IMR-90 (cell line): Measurements from ENCODE around the gene SLC49A4. TPM values are rescaled to one million over a fixed set of nuclear protein-coding genes. Genes with fewer than 3 reads are reported as not detected.

ENCODE experiments used
- ATAC-seq: fragments of 200-7000 bp; cut with Tn5 transposase; 2 replicates; pipeline ENCODE4 v1.9.1; 2020; ENCODE audit warnings: low read depth, mild to moderate bottlenecking, moderate library complexity
- BruUV-seq: library from RNA; stranded (reverse); fragments of 400-500 nt; replicated peaks from 2 replicates; lab custom pipeline; 2021; lab: Mats Ljungman, UMichigan
- CTCF ChIA-PET: fragments of 300-600 bp; formaldehyde crosslinking; extraction: SDS; loops from one replicate; lab custom pipeline; 2021; ENCODE audit warnings: antibody characterized with exemption; lab: Yijun Ruan, JAX
- POLR2A ChIA-PET: fragments of 300-600 bp; sonication (Branson Sonifier 250); formaldehyde crosslinking; loops from one replicate; lab custom pipeline; 2022; ENCODE audit warnings: antibody characterized with exemption; ENCODE audit not compliant: unreplicated experiment; lab: Charles Lee
- DNase-seq: peaks from one replicate; pipeline ENCODE4 v3.0.0; 2013
- H2AFZ ChIP-seq: replicated peaks from 2 replicates; pipeline ENCODE3; 2013; ENCODE audit warnings: low read length, mild to moderate bottlenecking; ENCODE audit not compliant: poor library complexity
- H2AK5ac ChIP-seq: 2 replicates; pipeline ENCODE4 v1.6.1; 2013; ENCODE audit warnings: low read depth, low read length, inconsistent platforms
- H2AK9ac ChIP-seq: replicated peaks from 2 replicates; pipeline ENCODE3; 2013; ENCODE audit warnings: mild to moderate bottlenecking, low read depth, low read length, moderate library complexity; ENCODE audit not compliant: poor library complexity
- H2BK120ac ChIP-seq: 2 replicates; pipeline ENCODE4 v1.6.1; 2013; ENCODE audit warnings: low read depth, low read length, inconsistent platforms
- H2BK15ac ChIP-seq: 3 replicates; pipeline ENCODE4 v1.6.1; 2013; ENCODE audit warnings: low read depth, low read length, inconsistent platforms
- H2BK20ac ChIP-seq: 2 replicates; pipeline ENCODE4 v1.6.1; 2013; ENCODE audit warnings: low read depth, mild to moderate bottlenecking, inconsistent platforms, low read length, moderate library complexity
- H2BK5ac ChIP-seq: 2 replicates; pipeline ENCODE4 v1.6.1; 2013; ENCODE audit warnings: mild to moderate bottlenecking, low read depth, low read length, inconsistent platforms; ENCODE audit not compliant: poor library complexity, severe bottlenecking
- H3K14ac ChIP-seq: replicated peaks from 2 replicates; pipeline ENCODE4 v1.6.1; 2013; ENCODE audit warnings: low read depth, low read length, inconsistent platforms
- H3K18ac ChIP-seq: 2 replicates; pipeline ENCODE4 v1.6.1; 2013; ENCODE audit warnings: low read depth, low read length, control low read depth
- H3K23ac ChIP-seq: 2 replicates; pipeline ENCODE4 v1.6.1; 2013; ENCODE audit warnings: low read depth, low read length, inconsistent platforms
- H3K27ac ChIP-seq: 2 replicates; pipeline ENCODE4 v1.5.1; 2013; ENCODE audit warnings: mild to moderate bottlenecking, control low read depth, low read length; ENCODE audit not compliant: insufficient read depth
- H3K27me3 ChIP-seq: 2 replicates; pipeline ENCODE4 v1.6.1; 2013; ENCODE audit warnings: low read length; ENCODE audit not compliant: control insufficient read depth, insufficient read depth
- H3K36me3 ChIP-seq: 2 replicates; pipeline ENCODE4 v1.6.1; 2013; ENCODE audit warnings: low read length, mixed read lengths; ENCODE audit not compliant: control insufficient read depth, insufficient read depth
- H3K4ac ChIP-seq: 2 replicates; pipeline ENCODE4 v1.6.1; 2013; ENCODE audit warnings: low read depth, low read length, inconsistent platforms
- H3K4me1 ChIP-seq: 2 replicates; pipeline ENCODE4 v1.6.1; 2013; ENCODE audit warnings: low read length, mixed read lengths; ENCODE audit not compliant: control insufficient read depth, insufficient read depth
- H3K4me2 ChIP-seq: 2 replicates; pipeline ENCODE4 v1.6.1; 2013; ENCODE audit warnings: low read depth, mild to moderate bottlenecking, control low read depth, low read length, moderate library complexity
- H3K4me3 ChIP-seq: 2 replicates; pipeline ENCODE4 v1.5.1; 2013; ENCODE audit warnings: low read depth, mild to moderate bottlenecking, control low read depth, low read length, moderate library complexity; ENCODE audit not compliant: insufficient read depth
- H3K56ac ChIP-seq: 2 replicates; pipeline ENCODE4 v1.6.1; 2013; ENCODE audit warnings: low read length, inconsistent platforms; ENCODE audit not compliant: insufficient read depth; ENCODE audit errors: extremely low read depth
- H3K79me1 ChIP-seq, 2 experiments: 2 replicates each; pipeline ENCODE4 v1.6.1; 2013; ENCODE audit warnings: low read length in 2 of 2, inconsistent platforms in 1 of 2, low read depth in 1 of 2
- H3K9ac ChIP-seq: 2 replicates; pipeline ENCODE4 v1.6.1; 2013; ENCODE audit warnings: low read depth, low read length, control low read depth
- H3K9me1 ChIP-seq: 2 replicates; pipeline ENCODE4 v1.6.1; 2013; ENCODE audit warnings: low read length, inconsistent platforms; ENCODE audit not compliant: insufficient read depth
- H3K9me3 ChIP-seq: 2 replicates; pipeline ENCODE4 v1.6.1; 2013; ENCODE audit warnings: low read length; ENCODE audit not compliant: control insufficient read depth, insufficient read depth
- H4K20me1 ChIP-seq: 2 replicates; pipeline ENCODE4 v1.6.1; 2013; ENCODE audit warnings: low read length, inconsistent platforms; ENCODE audit not compliant: insufficient read depth
- H4K5ac ChIP-seq: 2 replicates; pipeline ENCODE4 v1.6.1; 2013; ENCODE audit warnings: mild to moderate bottlenecking, low read depth, low read length, control low read depth
- H4K8ac ChIP-seq, 2 experiments: 2 replicates each; pipeline ENCODE4 v1.6.1; 2013; ENCODE audit warnings: low read depth in 2 of 2, low read length in 2 of 2, control low read depth in 1 of 2, inconsistent platforms in 1 of 2
- H4K91ac ChIP-seq: 2 replicates; pipeline ENCODE4 v1.6.1; 2013; ENCODE audit warnings: low read depth, low read length, inconsistent platforms; ENCODE audit not compliant: insufficient read depth
- CEBPB ChIP-seq: IDR thresholded peaks from 2 replicates; pipeline ENCODE4 v1.6.1; 2012; ENCODE audit warnings: low read depth, low read length, improper control_type of control experiment
- CHD1 ChIP-seq: IDR thresholded peaks from 2 replicates; pipeline ENCODE4 v1.6.1; 2012; ENCODE audit warnings: low read depth, low read length, improper control_type of control experiment
- RAD21 ChIP-seq: IDR thresholded peaks from 2 replicates; pipeline ENCODE4 v1.6.1; 2012; ENCODE audit warnings: low read length, improper control_type of control experiment
- SMC3 ChIP-seq: fragments of 150-350 bp; IDR thresholded peaks from 2 replicates; pipeline ENCODE4 v1.6.1; 2016; ENCODE audit warnings: low read depth, mild to moderate bottlenecking, antibody characterized with exemption, low read length, moderate library complexity
- WGBS, 2 experiments: methylation state at CpG; one replicate each; pipeline versions ENCODE4 v1.1.5 to v1.1.7; 2013; ENCODE audit warnings: missing lambda C conversion rate in 2 of 2; ENCODE audit not compliant: insufficient read length in 1 of 2; ENCODE audit errors: extremely low coverage in 2 of 2; 5-methylcytosine and 5-hydroxymethylcytosine counted together
- dilution Hi-C: fragments of 300-500 bp; cut with HindIII; formaldehyde crosslinking; loops from one replicate; pipeline ENCODE4 v1.14.3; 2018; ENCODE audit warnings: low sequenced_read_pairs; ENCODE audit not compliant: unreplicated experiment
- in situ Hi-C: fragments of 300-500 bp; cut with MboI; formaldehyde crosslinking; loops from 3 replicates; pipeline ENCODE4 v1.14.3; 2019; ENCODE audit warnings: low sequenced_read_pairs, inconsistent platforms, mixed read lengths
- intact Hi-C: fragments of 100-400 bp; cut with micrococcal nuclease; formaldehyde crosslinking; loops from 2 replicates; pipeline ENCODE4 v1.10.0; 2022
- polyA plus RNA-seq, 3 experiments: library from polyadenylated mRNA; depleted of rRNA; stranded (reverse); fragments of >200 nt; gene quantifications; 2 replicates each; pipeline ENCODE4 v1.2.3, GENCODE V29; 2012; ENCODE audit warnings: low replicate concordance in 1 of 3
- total RNA-seq: library from RNA; depleted of rRNA; stranded (reverse); fragments of >200 nt; gene quantifications from 2 replicates; pipeline ENCODE4 v1.2.3, GENCODE V29; 2012
- TF ChIP-seq, protein P1 (sequence below): conservative IDR thresholded peaks from 2 replicates; pipeline ENCODE4 v1.5.1; 2012; ENCODE audit warnings: mild to moderate bottlenecking, low read depth, low read length, improper control_type of control experiment

The SLC49A4 gene
- total and polyA plus RNA-seq, 2 of the 4 experiments (the other 2 are of a cell fraction), result 6.5 to 6.8 TPM

DNA sequence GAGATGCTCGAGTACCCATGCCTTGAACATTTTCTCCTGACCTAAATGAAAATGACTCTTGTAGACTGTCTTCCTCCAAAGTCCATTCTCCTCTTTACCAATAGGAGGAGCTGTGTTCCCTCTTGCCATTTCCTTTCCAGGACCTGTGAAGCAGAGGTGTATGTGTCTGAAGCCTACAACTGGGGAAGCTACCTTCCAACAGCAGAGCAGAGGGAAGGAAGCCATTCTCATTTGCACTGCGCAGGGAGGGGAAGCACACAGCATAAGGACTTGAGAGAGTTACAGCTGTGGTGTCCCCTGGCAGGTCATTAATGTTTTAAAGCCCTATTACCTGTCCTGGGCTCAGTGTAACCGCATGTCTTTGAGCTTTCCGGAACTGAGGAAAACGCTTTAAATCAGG, 39.9 kb upstream of the SLC49A4 start:
- no peak overlapping the region for H2BK5ac ChIP-seq
- H3K27ac ChIP-seq, result no peak overlapping the region
- no peak overlapping the region for H3K9ac ChIP-seq
- no peak overlapping the region for H2BK120ac ChIP-seq
- no peak overlapping the region for H4K91ac ChIP-seq
- H3K4ac ChIP-seq, result no peak overlapping the region; the same call in 1 of the 2 replicates
- TF ChIP-seq SMC3 (peak; percentile 49; the same call in 1 of the 2 replicates), CEBPB (no peak), RAD21 (peak; percentile 67), CHD1 (no peak)
- TF ChIP-seq, protein P1, sequence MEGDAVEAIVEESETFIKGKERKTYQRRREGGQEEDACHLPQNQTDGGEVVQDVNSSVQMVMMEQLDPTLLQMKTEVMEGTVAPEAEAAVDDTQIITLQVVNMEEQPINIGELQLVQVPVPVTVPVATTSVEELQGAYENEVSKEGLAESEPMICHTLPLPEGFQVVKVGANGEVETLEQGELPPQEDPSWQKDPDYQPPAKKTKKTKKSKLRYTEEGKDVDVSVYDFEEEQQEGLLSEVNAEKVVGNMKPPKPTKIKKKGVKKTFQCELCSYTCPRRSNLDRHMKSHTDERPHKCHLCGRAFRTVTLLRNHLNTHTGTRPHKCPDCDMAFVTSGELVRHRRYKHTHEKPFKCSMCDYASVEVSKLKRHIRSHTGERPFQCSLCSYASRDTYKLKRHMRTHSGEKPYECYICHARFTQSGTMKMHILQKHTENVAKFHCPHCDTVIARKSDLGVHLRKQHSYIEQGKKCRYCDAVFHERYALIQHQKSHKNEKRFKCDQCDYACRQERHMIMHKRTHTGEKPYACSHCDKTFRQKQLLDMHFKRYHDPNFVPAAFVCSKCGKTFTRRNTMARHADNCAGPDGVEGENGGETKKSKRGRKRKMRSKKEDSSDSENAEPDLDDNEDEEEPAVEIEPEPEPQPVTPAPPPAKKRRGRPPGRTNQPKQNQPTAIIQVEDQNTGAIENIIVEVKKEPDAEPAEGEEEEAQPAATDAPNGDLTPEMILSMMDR, result peak; percentile 69
- H3K23ac ChIP-seq, result no peak overlapping the region
- peaks cover 3% of the 10 kb centered on the region; the same call in 1 of the 2 replicates for H3K9me1 ChIP-seq
- no peak overlapping the region for H2AK9ac ChIP-seq
- H3K18ac ChIP-seq, result no peak overlapping the region
- intact Hi-C loops (no loop called here), dilution Hi-C loops (no loop called here), in situ Hi-C loops (no loop called here)
- ChIA-PET POLR2A (no interaction called here), CTCF (interaction anchor here (0.5 to 1.5 kb wide), 6 partner anchors 9 to 314 kb away, joined by 3 to 6 read pairs (median 4); no protein-coding TSS in a partner anchor)
- H2BK15ac ChIP-seq, result no peak overlapping the region
- H4K5ac ChIP-seq, result no peak overlapping the region
- H3K4me1 ChIP-seq, result no peaks in the 10 kb centered on the region; the same call in 1 of the 2 replicates
- no peaks in the 10 kb centered on the region for H3K9me3 ChIP-seq
- no peak overlapping the region for H3K14ac ChIP-seq
- peak overlapping the region; percentile 56 for H2AFZ ChIP-seq
- H3K4me2 ChIP-seq, result no peak overlapping the region
- no CpG with 5 or more reads among the region's 5 CpGs for WGBS, 2 experiments
- H4K20me1 ChIP-seq, result no peaks in the 10 kb centered on the region
- H3K79me1 ChIP-seq, result no peaks in the 10 kb centered on the region
- DNase-seq, result peak; percentile 44
- H3K56ac ChIP-seq, result no peak overlapping the region
- BruUV-seq, result no TSS peak
- H2AK5ac ChIP-seq, result no peak overlapping the region
- peak; percentile 64 for ATAC-seq
- peaks cover 2% of the 10 kb centered on the region; the same call in 1 of the 2 replicates for H3K36me3 ChIP-seq
- no peak overlapping the region for H2BK20ac ChIP-seq
- no peak overlapping the region for H3K4me3 ChIP-seq
- no peaks in the 10 kb centered on the region for H3K27me3 ChIP-seq
- H4K8ac ChIP-seq, result no peak overlapping the region
